Thyroid gland (tissue), 4 donors: ENCODE measurements around the gene ZSWIM6. TPM values are rescaled to one million over a fixed set of nuclear protein-coding genes. Genes with fewer than 3 reads are reported as not detected.
A peak's percentile ranks its signal among the peaks of the same experiment; 100 is the strongest.
"Not testable (repeated sequence)": the region's sequence is repeated elsewhere in the genome, so short reads cannot be mapped to it uniquely, and the experiment has no call there.

Source experiments
- DNase-seq, 2 donors: peaks; one replicate each; pipeline ENCODE4 v3.0.0-alpha.2; 2019
- H3K27ac ChIP-seq, 3 donors: fragments of 200-600 bp; sonication (generic); 1 replicate in 2 of 3; 2 replicates in 1 of 3; pipeline ENCODE4 v1.5.1; 2016 to 2019; ENCODE audit warnings: mild to moderate bottlenecking in 1 of 3, moderate library complexity in 1 of 3
- H3K27me3 ChIP-seq: fragments of 200-600 bp; sonication (generic); one replicate; pipeline ENCODE4 v1.5.1; 2019
- H3K36me3 ChIP-seq, 2 donors: fragments of 200-600 bp; sonication (generic); one replicate each; pipeline ENCODE4 v1.5.1; 2016 to 2019
- H3K4me1 ChIP-seq, 2 donors: fragments of 200-600 bp; sonication (generic); one replicate each; pipeline ENCODE4 v1.5.1; 2017 to 2019
- H3K4me3 ChIP-seq, 3 donors: fragments of 200-600 bp; sonication (generic); replicated peaks in 1 of 3; 1 replicate in 2 of 3; 2 replicates in 1 of 3; pipeline ENCODE4 v1.5.1; 2016; ENCODE audit warnings: mild to moderate bottlenecking in 1 of 3
- H3K9me3 ChIP-seq: fragments of 200-600 bp; sonication (generic); one replicate; pipeline ENCODE4 v1.5.1; 2017
- POLR2A ChIP-seq, 2 donors: fragments of 450-650 bp; IDR thresholded peaks; one replicate each; pipeline ENCODE4 v1.6.1; 2017; ENCODE audit warnings: antibody characterized with exemption in 2 of 2, mild to moderate bottlenecking in 2 of 2, moderate library complexity in 1 of 2
- WGBS, 2 donors: methylation state at CpG; one replicate each; pipeline ENCODE4 v1.1.5; 2017; 5-methylcytosine and 5-hydroxymethylcytosine counted together
- intact Hi-C: fragments of 100-400 bp; cut with DNase I; formaldehyde crosslinking; loops from one replicate; pipeline ENCODE4 v1.15.1; 2023
- total RNA-seq, 4 donors: library from RNA; depleted of rRNA; stranded (reverse); fragments of >200 nt; gene quantifications; one replicate each; pipeline ENCODE4 v1.2.3, GENCODE V29; 2016
- TF ChIP-seq, protein P1 (sequence below), 6 experiments: fragments of 200-600 bp in 3 of 6; fragments of 450-650 bp in 3 of 6; sonication (generic) in 3 of 6; IDR thresholded peaks; one replicate each; pipeline ENCODE4 v1.5.1; 2016 to 2019; ENCODE audit warnings: antibody characterized with exemption in 6 of 6, mild to moderate bottlenecking in 2 of 6, inconsistent platforms in 1 of 6, moderate library complexity in 1 of 6

ZSWIM6 gene
- total RNA-seq, 4 donors from 2014 or later = 11.8 to 20.1 (median 14.5) TPM

DNA sequence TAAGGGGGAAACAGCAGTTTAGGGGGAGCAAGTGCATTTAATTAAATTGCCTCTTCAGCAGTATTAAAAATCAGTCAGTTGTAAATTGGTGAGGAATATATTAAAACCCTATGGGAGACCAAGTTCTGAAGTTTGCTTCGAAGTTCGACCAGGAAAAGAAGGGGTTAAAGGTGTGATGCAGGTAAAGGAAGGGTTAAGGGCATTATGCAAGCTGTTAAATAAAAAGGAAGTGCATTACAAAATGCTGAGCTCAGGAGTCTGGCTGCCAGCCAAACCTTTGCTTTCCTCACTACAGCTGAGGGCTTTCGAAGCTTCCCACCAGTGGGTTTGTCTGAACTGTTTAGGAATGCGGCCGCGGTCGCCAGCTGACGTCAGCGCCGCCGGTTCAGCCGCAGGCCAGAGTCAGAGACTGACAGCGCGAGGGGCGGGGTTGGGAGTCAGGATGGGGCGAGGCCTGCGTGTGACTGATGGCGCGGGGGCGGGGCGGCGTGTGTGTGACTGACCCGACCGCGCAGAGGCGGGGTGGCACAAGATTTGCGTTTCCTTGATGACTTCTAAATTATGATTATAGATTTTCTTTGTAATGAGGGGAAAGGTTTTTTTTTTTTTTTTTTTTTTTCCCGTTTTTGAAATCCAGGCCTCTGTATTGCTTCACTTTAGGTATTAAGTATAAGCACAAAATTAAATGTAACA lies 76.6 kb downstream of the ZSWIM6 start:
- peak overlapping the region; percentile 58 to 75 (median 67) for H3K27ac ChIP-seq
- 1 to 2% methylated on average over 28 of the region's 28 CpGs for WGBS, 2 donors
- H3K27me3 ChIP-seq = no peaks in the 10 kb centered on the region
- DNase-seq = peak; percentile 100
- no peaks in the 10 kb centered on the region for H3K36me3 ChIP-seq
- no peak overlapping the region for H3K4me3 ChIP-seq
- H3K4me1 ChIP-seq = peaks cover 17 to 29% of the 10 kb centered on the region in 2 donors
- TF ChIP-seq, protein P1, sequence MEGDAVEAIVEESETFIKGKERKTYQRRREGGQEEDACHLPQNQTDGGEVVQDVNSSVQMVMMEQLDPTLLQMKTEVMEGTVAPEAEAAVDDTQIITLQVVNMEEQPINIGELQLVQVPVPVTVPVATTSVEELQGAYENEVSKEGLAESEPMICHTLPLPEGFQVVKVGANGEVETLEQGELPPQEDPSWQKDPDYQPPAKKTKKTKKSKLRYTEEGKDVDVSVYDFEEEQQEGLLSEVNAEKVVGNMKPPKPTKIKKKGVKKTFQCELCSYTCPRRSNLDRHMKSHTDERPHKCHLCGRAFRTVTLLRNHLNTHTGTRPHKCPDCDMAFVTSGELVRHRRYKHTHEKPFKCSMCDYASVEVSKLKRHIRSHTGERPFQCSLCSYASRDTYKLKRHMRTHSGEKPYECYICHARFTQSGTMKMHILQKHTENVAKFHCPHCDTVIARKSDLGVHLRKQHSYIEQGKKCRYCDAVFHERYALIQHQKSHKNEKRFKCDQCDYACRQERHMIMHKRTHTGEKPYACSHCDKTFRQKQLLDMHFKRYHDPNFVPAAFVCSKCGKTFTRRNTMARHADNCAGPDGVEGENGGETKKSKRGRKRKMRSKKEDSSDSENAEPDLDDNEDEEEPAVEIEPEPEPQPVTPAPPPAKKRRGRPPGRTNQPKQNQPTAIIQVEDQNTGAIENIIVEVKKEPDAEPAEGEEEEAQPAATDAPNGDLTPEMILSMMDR (IDR thresholded peaks at IDR 0.05) = no peak
- peak in 1 of 2 donors; percentile 39 for TF ChIP-seq POLR2A (IDR thresholded peaks at IDR 0.05)
- intact Hi-C loops = loop anchor here (5.0 kb wide), 1 partner anchor 76 kb away; the partner anchor contains the start of gene ZSWIM6
- H3K9me3 ChIP-seq = no peaks in the 10 kb centered on the region

DNA sequence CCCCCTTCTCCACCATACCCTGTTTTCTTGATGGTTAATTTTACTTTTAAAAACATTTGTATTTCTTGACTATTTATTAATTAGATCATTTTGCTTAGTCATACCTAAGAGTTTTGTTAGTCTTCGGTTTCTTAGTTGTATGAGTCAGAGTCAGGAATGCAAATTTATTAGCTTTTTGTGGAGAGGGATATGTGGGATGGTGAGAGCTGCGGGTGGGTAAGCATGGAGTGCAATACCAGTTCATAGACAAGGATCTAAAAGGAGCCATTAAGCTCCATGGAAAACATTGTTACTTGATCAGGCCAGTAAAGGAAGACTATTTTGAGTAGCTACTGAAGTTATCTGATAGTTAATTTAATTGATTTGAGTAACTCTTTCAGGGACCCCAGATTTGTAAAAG lies 77.5 kb downstream of the ZSWIM6 start:
- DNase-seq = peak; percentile 38 to 54
- no peaks in the 10 kb centered on the region for H3K9me3 ChIP-seq
- H3K36me3 ChIP-seq = no peaks in the 10 kb centered on the region
- H3K27me3 ChIP-seq = no peaks in the 10 kb centered on the region
- intact Hi-C loops = loop anchor here (5.0 kb wide), 1 partner anchor 77 kb away; the partner anchor contains the start of gene ZSWIM6
- TF ChIP-seq POLR2A (IDR thresholded peaks at IDR 0.05) = no peak
- TF ChIP-seq, protein P1 (IDR thresholded peaks at IDR 0.05) = no peak
- WGBS, 2 donors = 24% methylated on average over 2 of the region's 2 CpGs
- no peak overlapping the region for H3K4me3 ChIP-seq
- H3K27ac ChIP-seq = peak overlapping the region; percentile 58 to 75 (median 67)
- H3K4me1 ChIP-seq = peaks cover 17 to 31% of the 10 kb centered on the region in 2 donors

DNA sequence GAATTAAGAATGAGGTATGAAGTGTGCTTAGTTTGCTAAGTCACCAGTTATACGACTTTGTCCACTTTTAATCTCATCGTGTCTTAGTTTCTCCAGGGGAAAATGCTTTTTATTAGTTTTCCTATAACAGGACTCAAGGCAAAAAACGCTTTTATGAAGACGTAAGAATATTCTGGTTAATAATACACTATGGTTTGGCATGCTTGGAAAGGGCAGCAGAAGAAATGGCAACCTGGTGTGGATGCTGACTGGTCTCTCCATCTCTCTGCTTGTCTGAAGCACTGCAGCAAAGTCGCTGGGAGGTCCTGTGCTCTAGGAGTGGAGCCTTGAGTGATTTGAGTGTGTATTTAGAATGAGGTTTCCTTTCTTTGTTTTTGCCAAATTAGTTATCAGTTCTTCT lies 78.8 kb downstream of the ZSWIM6 start:
- TF ChIP-seq, protein P1 (IDR thresholded peaks at IDR 0.05) = no peak
- TF ChIP-seq POLR2A (IDR thresholded peaks at IDR 0.05) = no peak
- no peak overlapping the region for H3K4me3 ChIP-seq
- intact Hi-C loops = no loop called here
- no peaks in the 10 kb centered on the region for H3K9me3 ChIP-seq
- 85 to 88% methylated on average over 5 of the region's 5 CpGs for WGBS, 2 donors
- peak overlapping the region in 1 of 3 donors; percentile 75 for H3K27ac ChIP-seq
- no peaks in the 10 kb centered on the region for H3K36me3 ChIP-seq
- no peaks in the 10 kb centered on the region for H3K27me3 ChIP-seq
- peaks cover 20 to 26% of the 10 kb centered on the region in 2 donors for H3K4me1 ChIP-seq
- no peak for DNase-seq

DNA sequence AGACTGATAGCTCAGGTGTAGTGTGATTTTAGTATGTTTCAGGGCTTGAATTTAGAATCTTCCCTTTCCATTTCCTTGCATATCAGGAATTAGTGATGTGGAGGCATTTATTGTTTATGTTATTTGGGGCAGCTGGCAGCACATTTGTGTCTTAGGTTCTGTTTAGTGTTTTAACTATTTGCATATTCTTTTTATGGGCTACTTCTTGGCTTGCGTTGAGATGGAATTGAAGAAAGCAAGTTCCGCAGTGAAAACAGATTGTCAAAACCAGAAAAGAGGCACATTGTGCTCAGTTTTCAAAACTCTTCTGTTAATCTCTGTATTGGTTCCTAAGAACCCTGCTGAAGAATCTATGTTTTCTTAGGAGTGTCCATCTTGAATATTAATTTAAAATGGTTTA lies 80.3 kb downstream of the ZSWIM6 start:
- Histone ChIP-seq H3K4me3 (no peak overlapping the region), H3K9me3 (no peaks in the 10 kb centered on the region), H3K27me3 (no peaks in the 10 kb centered on the region), H3K4me1 (peaks cover 23 to 33% of the 10 kb centered on the region in 2 donors), H3K36me3 (no peaks in the 10 kb centered on the region), H3K27ac (no peak overlapping the region)
- intact Hi-C loops = no loop called here
- TF ChIP-seq POLR2A (IDR thresholded peaks at IDR 0.05) = no peak
- TF ChIP-seq, protein P1 (IDR thresholded peaks at IDR 0.05) = no peak
- WGBS, 2 donors = 94 to 97% methylated on average over 2 of the region's 2 CpGs
- DNase-seq = no peak

DNA sequence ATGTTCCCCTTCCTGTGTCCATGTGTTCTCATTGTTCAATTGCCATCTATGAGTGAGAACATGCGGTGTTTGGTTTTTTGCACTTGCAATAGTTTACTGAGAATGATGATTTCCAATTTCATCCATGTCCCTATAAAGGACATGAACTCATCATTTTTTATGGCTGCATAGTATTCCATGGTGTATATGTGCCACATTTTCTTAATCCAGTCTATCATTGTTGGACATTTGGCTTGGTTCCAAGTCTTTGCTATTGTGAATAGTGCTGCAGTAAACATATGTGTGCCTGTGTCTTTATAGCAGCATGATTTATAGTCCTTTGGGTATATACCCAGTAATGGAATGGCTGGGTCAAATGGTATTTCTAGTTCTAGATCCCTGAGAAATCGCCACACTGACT lies 81.1 kb downstream of the ZSWIM6 start:
- H3K9me3 ChIP-seq, H3K4me3 ChIP-seq, H3K27ac ChIP-seq, H3K27me3 ChIP-seq, H3K36me3 ChIP-seq, DNase-seq, intact Hi-C loops: not testable (repeated sequence)
- 97 to 100% methylated on average over 2 of the region's 2 CpGs for WGBS, 2 donors
- peaks cover 17 to 30% of the 10 kb centered on the region in 2 donors for H3K4me1 ChIP-seq
